Neural cell (in vitro differentiated cells): Measurements from ENCODE around the gene DAPP1. TPM values are rescaled to one million over a fixed set of nuclear protein-coding genes. Genes with fewer than 3 reads are reported as not detected.

Experiments
- H2AFZ ChIP-seq: fragments of 200-600, 300-800 bp; sonication (generic), shearing (Covaris generic); 2 replicates; pipeline ENCODE4 v1.6.0; 2014; ENCODE audit warnings: low read depth, mild to moderate bottlenecking, antibody characterized with exemption, low read length, moderate library complexity
- H3F3A ChIP-seq: fragments of 200-600 bp; shearing (Covaris generic); 2 replicates; pipeline ENCODE4 v1.6.1; 2016; ENCODE audit warnings: mild to moderate bottlenecking, moderate library complexity, mixed read lengths, antibody characterized with exemption, low read length; ENCODE audit not compliant: insufficient read depth, poor library complexity, severe bottlenecking
- H3K27ac ChIP-seq: fragments of 200-600, 300-800 bp; sonication (generic), shearing (Covaris generic); 2 replicates; pipeline ENCODE4 v1.5.1; 2014; ENCODE audit warnings: mild to moderate bottlenecking, low read length, moderate library complexity
- H3K27me3 ChIP-seq: fragments of 300-800, 200-600 bp; sonication (generic), shearing (Covaris generic); 2 replicates; pipeline ENCODE4 v1.6.0; 2014; ENCODE audit warnings: mild to moderate bottlenecking, low read depth, low read length, moderate library complexity; ENCODE audit not compliant: insufficient read depth
- H3K36me3 ChIP-seq: fragments of 300-800, 200-600 bp; sonication (generic), shearing (Covaris generic); 2 replicates; pipeline ENCODE4 v1.5.1; 2014; ENCODE audit warnings: mild to moderate bottlenecking, antibody characterized with exemption, low read length, moderate library complexity; ENCODE audit not compliant: insufficient read depth
- H3K4me2 ChIP-seq: fragments of 300-800, 200-600 bp; sonication (generic), shearing (Covaris generic); 2 replicates; pipeline ENCODE4 v1.6.0; 2014; ENCODE audit warnings: mild to moderate bottlenecking, low read length
- H3K4me3 ChIP-seq: fragments of 300-800, 200-600 bp; sonication (generic), shearing (Covaris generic); 2 replicates; pipeline ENCODE4 v1.5.1; 2014; ENCODE audit warnings: mild to moderate bottlenecking, low read length, moderate library complexity
- H3K79me2 ChIP-seq: fragments of 200-600 bp; shearing (Covaris generic); replicated peaks from 2 replicates; pipeline ENCODE4 v1.6.0; 2014; ENCODE audit warnings: mild to moderate bottlenecking, low read length, moderate library complexity; ENCODE audit not compliant: insufficient read depth
- H3K9ac ChIP-seq: fragments of 300-800, 200-600 bp; sonication (generic), shearing (Covaris generic); 2 replicates; pipeline ENCODE4 v1.6.1; 2016; ENCODE audit warnings: mild to moderate bottlenecking, low read length, mixed read lengths
- H3K9me2 ChIP-seq: fragments of 200-600 bp; shearing (Covaris generic); 2 replicates; pipeline ENCODE4 v1.6.1; 2016; ENCODE audit warnings: mild to moderate bottlenecking, low read length, mixed read lengths; ENCODE audit not compliant: insufficient read depth
- H3K9me3 ChIP-seq: fragments of 200-600, 300-800 bp; sonication (generic), shearing (Covaris generic); 2 replicates; pipeline ENCODE4 v1.6.1; 2016; ENCODE audit warnings: mild to moderate bottlenecking, mixed run types, low read length, moderate library complexity, mixed read lengths
- H4K20me1 ChIP-seq: fragments of 200-600 bp; shearing (Covaris generic); 2 replicates; pipeline ENCODE4 v1.6.1; 2016; ENCODE audit warnings: mild to moderate bottlenecking, mixed run types; ENCODE audit not compliant: insufficient read depth
- CTCF ChIP-seq: fragments of 450-650 bp; IDR thresholded peaks from 2 replicates; pipeline ENCODE4 v1.5.1; 2014; ENCODE audit warnings: antibody characterized with exemption, mild to moderate bottlenecking, moderate library complexity; ENCODE audit not compliant: poor library complexity, severe bottlenecking
- EP300 ChIP-seq: fragments of 450-650 bp; conservative IDR thresholded peaks from 2 replicates; pipeline ENCODE4 v1.6.1; 2014; ENCODE audit warnings: antibody characterized with exemption, mild to moderate bottlenecking, moderate library complexity; ENCODE audit not compliant: poor library complexity, severe bottlenecking
- EZH2 ChIP-seq: fragments of 200-600, 300-800 bp; shearing (Covaris generic), sonication (generic); IDR thresholded peaks from 2 replicates; pipeline ENCODE4 v1.6.1; 2014; ENCODE audit warnings: antibody characterized with exemption, low read length, borderline replicate concordance, mild to moderate bottlenecking; ENCODE audit not compliant: insufficient read depth, poor library complexity, severe bottlenecking
- MXI1 ChIP-seq: fragments of 450-650 bp; conservative IDR thresholded peaks from 2 replicates; pipeline ENCODE4 v1.6.1; 2014; ENCODE audit warnings: antibody characterized with exemption, mild to moderate bottlenecking; ENCODE audit not compliant: poor library complexity, severe bottlenecking
- POLR2AphosphoS5 ChIP-seq: IDR thresholded peaks from 2 replicates; pipeline ENCODE4 v1.6.1; 2012
- RAD21 ChIP-seq: fragments of 450-650 bp; conservative IDR thresholded peaks from 2 replicates; pipeline ENCODE4 v1.6.1; 2014; ENCODE audit warnings: antibody characterized with exemption, mild to moderate bottlenecking, moderate library complexity
- SMC3 ChIP-seq: fragments of 450-650 bp; conservative IDR thresholded peaks from 2 replicates; pipeline ENCODE4 v1.6.1; 2014; ENCODE audit warnings: antibody characterized with exemption, mild to moderate bottlenecking, moderate library complexity; ENCODE audit not compliant: poor library complexity
- TAF1 ChIP-seq: IDR thresholded peaks from 2 replicates; pipeline ENCODE4 v1.6.1; 2012; ENCODE audit warnings: low read depth
- polyA plus RNA-seq: library from polyadenylated mRNA; depleted of rRNA; stranded (reverse); fragments of >200 nt; gene quantifications from 2 replicates; pipeline ENCODE4 v1.2.3, GENCODE V29; 2014
- TF ChIP-seq, protein P1 (sequence below): IDR thresholded peaks from 2 replicates; pipeline ENCODE4 v1.6.1; 2012; ENCODE audit warnings: borderline replicate concordance

The DAPP1 gene
- polyA plus RNA-seq, 1 donor from 2014 or later: not detected

- H3F3A ChIP-seq: no peaks in the 10 kb centered on the region
- H3K4me3 ChIP-seq: no peak overlapping the region
- H3K79me2 ChIP-seq: no peaks in the 10 kb centered on the region
- H3K4me2 ChIP-seq: no peak overlapping the region
- TF ChIP-seq EP300 (no peak), CTCF (no peak), EZH2 (no peak), SMC3 (no peak), TAF1 (no peak), RAD21 (no peak), POLR2AphosphoS5 (no peak), MXI1 (no peak)
- TF ChIP-seq, protein P1, sequence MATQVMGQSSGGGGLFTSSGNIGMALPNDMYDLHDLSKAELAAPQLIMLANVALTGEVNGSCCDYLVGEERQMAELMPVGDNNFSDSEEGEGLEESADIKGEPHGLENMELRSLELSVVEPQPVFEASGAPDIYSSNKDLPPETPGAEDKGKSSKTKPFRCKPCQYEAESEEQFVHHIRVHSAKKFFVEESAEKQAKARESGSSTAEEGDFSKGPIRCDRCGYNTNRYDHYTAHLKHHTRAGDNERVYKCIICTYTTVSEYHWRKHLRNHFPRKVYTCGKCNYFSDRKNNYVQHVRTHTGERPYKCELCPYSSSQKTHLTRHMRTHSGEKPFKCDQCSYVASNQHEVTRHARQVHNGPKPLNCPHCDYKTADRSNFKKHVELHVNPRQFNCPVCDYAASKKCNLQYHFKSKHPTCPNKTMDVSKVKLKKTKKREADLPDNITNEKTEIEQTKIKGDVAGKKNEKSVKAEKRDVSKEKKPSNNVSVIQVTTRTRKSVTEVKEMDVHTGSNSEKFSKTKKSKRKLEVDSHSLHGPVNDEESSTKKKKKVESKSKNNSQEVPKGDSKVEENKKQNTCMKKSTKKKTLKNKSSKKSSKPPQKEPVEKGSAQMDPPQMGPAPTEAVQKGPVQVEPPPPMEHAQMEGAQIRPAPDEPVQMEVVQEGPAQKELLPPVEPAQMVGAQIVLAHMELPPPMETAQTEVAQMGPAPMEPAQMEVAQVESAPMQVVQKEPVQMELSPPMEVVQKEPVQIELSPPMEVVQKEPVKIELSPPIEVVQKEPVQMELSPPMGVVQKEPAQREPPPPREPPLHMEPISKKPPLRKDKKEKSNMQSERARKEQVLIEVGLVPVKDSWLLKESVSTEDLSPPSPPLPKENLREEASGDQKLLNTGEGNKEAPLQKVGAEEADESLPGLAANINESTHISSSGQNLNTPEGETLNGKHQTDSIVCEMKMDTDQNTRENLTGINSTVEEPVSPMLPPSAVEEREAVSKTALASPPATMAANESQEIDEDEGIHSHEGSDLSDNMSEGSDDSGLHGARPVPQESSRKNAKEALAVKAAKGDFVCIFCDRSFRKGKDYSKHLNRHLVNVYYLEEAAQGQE: no peak
- H3K9ac ChIP-seq: no peak overlapping the region
- no peaks in the 10 kb centered on the region for H3K36me3 ChIP-seq
- H3K9me3 ChIP-seq: no peaks in the 10 kb centered on the region
- no peak overlapping the region for H3K27ac ChIP-seq
- H2AFZ ChIP-seq: no peak overlapping the region
- no peaks in the 10 kb centered on the region for H3K27me3 ChIP-seq
- H4K20me1 ChIP-seq: no peaks in the 10 kb centered on the region
- H3K9me2 ChIP-seq: no peaks in the 10 kb centered on the region
These were observed 28.6 kb downstream of the DAPP1 start for GRCh38 chr4:99845179-99845578.

DNA sequence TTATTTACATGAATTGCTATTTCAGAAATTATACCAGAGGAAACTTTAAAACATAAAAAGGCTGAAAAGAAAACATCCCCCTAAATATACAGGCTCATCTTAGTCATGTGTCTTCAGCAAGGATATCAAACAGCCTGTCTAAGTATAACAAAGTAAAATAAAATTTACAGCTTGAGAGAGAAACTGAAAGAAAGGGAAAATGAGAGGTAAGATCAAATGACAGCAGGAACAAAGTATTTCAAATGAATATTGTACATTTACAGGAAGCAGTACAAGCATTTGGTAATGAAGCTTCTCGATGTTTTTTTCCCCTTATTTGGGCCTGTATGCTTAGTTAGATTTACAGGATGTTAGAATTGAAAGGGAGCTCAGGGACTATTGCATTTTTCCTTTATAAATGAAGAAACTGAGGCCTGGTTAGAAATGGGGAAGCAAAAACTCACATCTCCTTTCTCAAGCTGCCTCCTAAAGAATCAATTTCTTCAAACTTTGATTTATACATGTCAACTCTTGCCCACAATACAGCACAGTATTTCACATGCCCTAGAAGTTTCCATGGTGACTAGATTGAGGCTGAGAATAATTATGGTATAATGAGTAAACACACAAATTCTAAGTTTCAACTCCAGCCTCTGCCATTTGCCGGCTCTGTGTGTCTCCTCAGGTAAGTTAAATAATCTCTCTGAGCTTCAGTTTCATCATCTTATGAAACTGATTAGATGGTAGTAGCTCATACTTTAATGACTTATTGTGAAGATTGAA is 29.3 kb downstream of the DAPP1 start:
- H3K27ac ChIP-seq: no peak overlapping the region
- no peak overlapping the region for H3K4me2 ChIP-seq
- no peaks in the 10 kb centered on the region for H3F3A ChIP-seq
- no peaks in the 10 kb centered on the region for H3K79me2 ChIP-seq
- no peak overlapping the region for H3K9ac ChIP-seq
- no peak overlapping the region for H2AFZ ChIP-seq
- H3K36me3 ChIP-seq: no peaks in the 10 kb centered on the region
- no peaks in the 10 kb centered on the region for H3K9me3 ChIP-seq
- no peaks in the 10 kb centered on the region for H3K27me3 ChIP-seq
- H4K20me1 ChIP-seq: no peaks in the 10 kb centered on the region
- no peaks in the 10 kb centered on the region for H3K9me2 ChIP-seq
- TF ChIP-seq SMC3 (no peak), EP300 (no peak), POLR2AphosphoS5 (no peak), MXI1 (no peak)
- H3K4me3 ChIP-seq: no peak overlapping the region
